HG02943 (cell line): ENCODE measurements around the gene ERAP2.
"Not testable (repeated sequence)": the region's sequence is repeated elsewhere in the genome, so short reads cannot be mapped to it uniquely, and the experiment has no call there.

ENCODE experiments used
- ATAC-seq: cut with Tn5 transposase; IDR thresholded peaks from one replicate; pipeline ENCODE4 v1.9.1; 2021; ENCODE audit warnings: mild to moderate bottlenecking, low read depth, moderate library complexity; ENCODE audit not compliant: unreplicated experiment

The ERAP2 gene, protein sequence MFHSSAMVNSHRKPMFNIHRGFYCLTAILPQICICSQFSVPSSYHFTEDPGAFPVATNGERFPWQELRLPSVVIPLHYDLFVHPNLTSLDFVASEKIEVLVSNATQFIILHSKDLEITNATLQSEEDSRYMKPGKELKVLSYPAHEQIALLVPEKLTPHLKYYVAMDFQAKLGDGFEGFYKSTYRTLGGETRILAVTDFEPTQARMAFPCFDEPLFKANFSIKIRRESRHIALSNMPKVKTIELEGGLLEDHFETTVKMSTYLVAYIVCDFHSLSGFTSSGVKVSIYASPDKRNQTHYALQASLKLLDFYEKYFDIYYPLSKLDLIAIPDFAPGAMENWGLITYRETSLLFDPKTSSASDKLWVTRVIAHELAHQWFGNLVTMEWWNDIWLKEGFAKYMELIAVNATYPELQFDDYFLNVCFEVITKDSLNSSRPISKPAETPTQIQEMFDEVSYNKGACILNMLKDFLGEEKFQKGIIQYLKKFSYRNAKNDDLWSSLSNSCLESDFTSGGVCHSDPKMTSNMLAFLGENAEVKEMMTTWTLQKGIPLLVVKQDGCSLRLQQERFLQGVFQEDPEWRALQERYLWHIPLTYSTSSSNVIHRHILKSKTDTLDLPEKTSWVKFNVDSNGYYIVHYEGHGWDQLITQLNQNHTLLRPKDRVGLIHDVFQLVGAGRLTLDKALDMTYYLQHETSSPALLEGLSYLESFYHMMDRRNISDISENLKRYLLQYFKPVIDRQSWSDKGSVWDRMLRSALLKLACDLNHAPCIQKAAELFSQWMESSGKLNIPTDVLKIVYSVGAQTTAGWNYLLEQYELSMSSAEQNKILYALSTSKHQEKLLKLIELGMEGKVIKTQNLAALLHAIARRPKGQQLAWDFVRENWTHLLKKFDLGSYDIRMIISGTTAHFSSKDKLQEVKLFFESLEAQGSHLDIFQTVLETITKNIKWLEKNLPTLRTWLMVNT

DNA sequence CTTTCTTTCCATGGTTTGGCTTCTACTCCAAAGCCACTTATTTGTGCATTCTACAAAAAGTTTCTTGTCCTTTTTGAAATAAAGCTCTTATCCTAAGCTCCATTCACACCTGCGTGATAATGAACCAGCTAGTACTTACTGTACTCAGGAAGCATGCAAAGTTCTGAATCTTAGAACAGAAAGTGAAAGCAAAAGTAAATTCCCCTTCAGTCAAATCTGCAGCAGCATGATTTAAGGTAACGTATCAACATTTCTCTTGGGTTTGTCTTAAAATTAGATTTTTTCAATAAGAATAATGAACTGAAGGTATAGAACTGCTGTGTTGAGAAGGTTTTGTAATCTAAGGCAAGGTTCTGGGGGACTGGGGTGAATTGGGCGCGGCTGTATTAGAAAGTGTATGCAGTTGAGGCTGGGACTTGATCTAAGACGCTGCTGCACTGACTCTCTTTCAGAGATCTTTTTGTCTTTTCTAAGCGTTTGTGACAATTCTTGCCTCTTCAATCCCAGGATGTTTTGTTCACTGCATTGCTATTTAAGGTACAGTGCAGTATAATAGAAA, at the start of gene ERAP2:
Gene ERAP2 (plus strand): TSS at position 209 of the 559 bp plus-strand sequence. CDS start 3,186 bp downstream, outside the sequence.
- ATAC-seq = no peak

DNA sequence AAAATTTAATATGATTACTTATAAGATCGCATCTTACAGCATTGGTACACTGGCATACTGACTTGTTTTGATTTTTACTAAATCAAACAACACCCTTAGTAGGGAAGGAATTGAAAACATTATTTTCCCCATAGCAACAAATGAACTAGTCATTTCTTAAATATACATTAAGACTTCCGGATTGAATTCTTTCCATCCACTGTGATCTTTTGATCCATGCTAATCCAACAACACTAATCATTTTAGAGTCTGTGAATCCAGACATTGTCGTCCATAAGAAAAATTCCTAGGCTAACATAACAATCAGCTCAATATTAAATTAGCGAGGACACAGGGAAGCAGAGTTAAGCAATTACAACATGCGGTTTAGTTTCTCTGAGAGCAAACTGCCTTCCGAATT, 47.0 kb upstream of the ERAP2 start:
- ATAC-seq = no peak

DNA sequence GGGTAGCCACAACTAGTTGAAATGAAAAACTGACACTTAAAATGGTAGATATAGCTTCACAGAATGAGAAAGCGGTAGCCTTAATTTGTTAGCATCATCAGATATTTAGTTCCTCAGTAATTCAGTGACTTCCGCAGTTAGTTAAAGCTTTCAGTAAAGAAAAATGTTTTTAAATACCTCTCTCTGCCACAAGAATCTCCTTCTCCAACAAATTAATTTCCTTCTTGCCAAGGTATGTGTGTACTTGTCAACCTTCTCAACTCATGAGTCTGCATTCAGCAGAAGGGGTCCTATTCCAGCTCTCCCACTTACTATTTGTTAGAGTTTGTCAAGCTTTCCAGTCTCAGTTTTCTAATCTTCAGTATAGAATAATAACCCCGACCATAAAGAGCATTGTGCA, 42.3 kb upstream of the ERAP2 start:
- no peak for ATAC-seq

DNA sequence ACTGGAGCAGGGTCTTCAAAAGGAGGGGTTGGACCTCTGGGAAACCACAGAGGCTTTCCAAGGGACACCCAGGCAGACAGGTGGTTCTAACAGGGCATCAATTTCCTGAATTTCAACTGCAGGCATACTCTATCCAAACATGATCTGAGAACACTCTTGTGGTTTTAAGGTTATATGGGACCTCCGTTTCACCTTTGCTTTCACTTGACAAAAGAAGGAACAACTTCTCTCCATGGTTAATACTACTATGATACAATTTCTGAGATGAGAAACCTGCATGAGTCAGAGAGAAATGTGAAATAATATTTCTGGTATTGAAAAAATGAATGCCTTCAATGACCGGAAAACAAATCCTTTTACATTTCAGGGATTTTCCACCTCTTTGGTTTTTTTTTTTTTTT, 40.5 kb upstream of the ERAP2 start:
- no peak for ATAC-seq

DNA sequence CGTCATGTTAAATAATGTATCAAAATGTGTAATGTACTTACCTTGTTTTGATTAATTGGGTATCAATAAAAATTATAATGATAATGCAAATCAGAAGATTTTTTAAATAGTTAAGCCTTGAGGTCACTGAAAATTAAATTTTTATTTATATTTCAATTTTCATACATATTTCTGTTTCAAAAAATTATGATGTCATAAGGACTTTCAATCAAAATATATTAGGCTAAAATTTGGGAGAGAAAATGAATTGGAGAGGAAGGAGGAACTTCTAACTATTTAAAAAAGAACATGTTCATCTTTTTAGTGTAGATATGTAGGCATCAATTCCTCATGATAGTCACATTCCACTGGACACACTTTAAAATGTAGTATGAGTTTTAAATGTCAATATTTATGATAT, 39.5 kb upstream of the ERAP2 start:
- no peak for ATAC-seq

DNA sequence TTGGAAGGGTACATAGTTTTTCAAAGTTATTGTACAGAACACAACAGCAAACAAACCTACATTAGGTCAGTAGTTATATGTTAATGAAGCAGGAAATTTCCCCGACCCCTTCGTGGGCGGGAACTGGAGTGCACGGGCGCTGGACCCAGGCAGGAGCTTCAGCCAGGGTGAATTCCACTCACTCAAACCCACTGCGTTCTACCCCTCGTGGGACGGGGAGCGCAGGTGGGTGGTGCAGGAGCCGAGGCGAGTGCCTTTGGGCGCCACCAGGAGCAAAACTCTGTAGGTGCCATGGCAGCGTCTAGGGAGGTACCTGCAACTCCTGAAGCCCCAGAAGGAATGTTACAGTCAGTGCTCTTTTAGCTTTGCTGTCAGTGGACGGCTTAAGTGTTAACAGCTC, 39.0 kb upstream of the ERAP2 start:
- ATAC-seq = no peak

DNA sequence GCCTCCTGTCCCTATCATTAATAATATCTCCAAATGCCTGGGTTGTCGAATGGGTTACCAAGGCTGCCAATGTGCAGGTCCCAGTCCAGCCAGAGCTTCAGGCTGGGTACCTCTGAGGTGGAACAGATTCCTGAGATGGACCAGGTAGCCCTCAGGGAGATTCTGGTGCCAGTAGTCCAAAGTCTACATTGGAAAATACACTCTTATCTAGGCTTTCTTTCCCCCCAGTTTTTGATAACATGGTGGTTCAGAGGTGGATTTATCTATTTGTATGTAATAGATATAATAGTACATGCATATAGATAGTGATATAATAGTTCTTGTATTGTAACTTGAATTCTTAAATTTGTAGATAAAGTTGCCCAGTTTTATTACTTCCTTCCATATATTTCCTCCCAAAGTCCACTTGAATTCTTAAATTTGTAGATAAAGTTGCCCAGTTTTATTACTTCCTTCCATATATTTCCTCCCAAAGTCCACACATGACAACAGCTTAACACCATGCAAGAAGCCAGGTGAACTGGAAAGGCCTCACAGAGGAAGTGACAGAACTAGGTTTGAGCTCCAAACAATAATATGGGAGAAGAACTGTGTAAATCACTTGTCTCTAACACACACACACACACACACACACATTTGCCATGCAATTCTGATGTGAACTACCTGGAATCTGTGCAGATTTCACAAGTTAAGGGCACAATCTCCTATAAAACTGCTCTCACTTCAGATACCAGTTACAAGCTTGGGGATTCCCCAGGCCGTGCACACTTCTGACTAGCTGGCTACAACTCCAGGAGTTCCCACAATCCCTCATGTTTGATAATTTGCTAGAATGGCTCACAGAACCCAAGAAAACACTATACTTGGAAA, 37.9 kb upstream of the ERAP2 start:
- no peak for ATAC-seq

DNA sequence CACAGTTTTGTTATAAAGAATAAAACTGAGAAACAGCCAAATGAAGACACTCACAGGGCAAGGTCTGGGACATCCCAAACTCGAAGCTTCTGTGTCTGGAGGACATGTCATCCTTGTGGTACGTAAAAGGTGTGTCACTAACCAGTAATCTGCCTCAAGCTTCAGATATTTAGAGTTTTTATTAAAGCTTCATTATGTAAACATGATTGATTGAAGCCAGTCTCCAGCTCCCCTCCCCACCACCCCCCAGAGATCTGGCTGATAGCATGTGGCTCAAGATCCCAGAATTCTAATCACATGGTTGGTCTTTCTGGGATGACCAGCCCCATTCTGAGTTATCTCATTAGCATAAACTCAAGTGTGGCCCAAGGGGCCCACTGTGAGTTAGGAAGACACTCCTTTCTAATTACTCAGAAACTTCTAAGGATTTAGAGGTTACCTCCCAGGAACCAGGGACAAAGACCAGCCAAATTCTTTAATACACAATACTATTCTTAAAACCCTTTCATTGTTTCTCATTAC, 37.2 kb upstream of the ERAP2 start:
- no peak for ATAC-seq

DNA sequence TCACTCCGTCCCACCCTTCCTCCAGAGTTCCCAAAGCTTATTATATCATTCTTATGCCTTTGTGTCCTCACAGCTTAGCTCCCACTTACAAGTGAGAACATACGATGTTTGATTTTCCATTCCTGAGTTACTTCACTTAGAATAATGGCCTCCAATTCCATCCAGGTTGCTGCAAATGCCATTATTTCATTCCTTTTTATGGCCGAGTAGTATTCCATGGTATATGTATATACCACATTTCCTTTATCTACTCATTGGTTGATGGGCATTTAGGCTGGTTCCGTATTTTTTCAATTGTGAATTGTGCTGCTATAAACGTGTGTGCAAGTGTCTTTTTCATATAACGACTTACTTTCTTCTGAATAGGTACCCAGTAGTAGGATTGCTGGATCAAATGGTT, 34.4 kb upstream of the ERAP2 start:
- not testable (repeated sequence) for ATAC-seq

DNA sequence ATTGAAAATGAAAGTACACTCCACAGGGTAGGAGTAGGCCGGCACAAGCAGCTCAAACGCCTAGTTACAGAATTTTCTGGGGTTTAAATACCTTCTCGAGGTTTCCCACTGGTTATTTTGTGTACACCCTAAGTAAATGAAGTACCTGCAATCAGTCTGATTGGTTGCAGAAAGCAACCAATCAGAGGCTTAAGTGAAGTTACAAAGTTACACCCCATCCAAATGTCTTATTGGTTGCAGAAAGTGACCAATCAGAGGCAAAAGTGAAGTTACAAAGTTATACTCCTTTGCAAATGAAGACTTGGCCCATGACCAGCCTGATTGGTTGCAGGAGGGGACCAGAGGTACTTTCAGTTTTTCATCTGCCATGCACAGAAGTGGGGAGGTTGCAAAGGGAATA, 33.2 kb upstream of the ERAP2 start:
- no peak for ATAC-seq

DNA sequence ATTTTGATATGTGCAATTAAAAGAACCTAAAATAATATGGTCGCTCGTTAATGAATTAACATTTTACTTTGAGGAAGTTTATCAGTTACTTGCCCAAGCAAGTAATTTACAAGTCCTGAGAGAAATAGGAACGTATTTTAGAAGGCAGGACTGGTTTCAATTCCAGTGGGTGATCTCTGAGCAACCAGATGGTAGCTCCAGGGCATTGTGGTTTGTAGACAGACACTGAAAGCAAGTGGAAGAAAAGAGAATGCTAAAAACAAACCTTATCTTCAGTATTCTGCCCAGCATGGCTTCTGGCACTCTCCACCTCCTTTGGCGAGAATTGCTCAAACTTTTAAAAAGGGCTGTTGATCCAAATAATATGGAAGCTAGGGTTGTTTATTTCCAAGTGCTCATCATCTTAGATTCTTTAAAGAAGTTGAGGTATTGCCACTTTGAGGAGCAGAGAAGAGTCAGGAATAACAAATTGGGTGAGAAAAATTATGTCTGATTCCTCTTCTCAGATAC, 31.8 kb upstream of the ERAP2 start:
- ATAC-seq = no peak

DNA sequence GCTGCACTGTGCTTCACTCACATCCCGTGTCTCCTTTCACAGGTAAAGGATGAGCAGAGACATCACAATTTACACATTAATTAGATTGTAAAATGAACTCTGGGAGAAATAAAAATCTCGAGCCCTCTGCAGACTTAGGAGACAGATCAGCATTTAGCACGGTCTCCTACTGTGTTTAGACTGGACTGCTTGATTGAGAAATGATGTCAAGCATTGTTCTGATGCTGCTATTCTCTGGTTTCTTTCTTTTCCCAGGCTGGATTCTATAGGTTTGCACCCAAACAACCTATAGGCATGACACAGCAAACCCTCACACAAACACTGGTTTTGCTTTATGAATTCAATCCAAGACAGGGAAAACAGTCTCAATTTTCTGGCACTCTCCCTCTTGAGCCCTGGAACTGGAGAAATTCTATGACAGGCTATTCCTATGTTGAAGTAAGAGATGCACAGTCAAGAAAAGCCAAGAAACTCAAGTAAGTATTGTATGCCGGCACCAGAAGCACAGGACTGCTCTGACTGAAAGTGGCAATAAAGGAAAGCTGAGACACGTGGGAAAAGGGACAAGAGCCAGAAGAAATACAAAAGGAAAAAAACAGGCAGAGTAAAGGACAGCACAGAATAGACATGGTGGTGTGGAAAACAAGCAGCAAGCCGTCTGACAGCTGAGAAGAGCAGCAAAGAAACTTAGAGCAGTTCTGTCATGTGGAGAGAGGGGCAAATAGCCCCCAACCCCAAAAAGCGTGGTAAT, 24.8 kb upstream of the ERAP2 start:
- no peak for ATAC-seq

DNA sequence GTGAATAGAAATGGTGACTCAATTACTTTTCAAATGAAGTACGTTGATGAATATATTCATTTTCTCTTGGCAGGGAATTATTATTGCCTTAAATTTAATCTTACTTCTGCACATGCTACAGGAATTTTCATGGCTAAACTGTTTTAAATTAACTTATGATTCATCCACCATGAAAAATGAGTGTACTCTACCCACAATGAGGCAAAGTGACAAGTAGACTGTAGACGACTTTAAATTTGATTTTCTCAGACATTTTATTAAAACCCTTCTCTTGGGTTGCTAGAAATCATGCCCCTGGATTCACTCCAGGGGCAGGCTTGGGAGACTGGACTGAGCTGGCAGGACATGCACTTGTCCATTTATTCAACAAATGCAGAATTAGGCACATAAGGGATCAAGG, 23.5 kb upstream of the ERAP2 start:
- no peak for ATAC-seq

DNA sequence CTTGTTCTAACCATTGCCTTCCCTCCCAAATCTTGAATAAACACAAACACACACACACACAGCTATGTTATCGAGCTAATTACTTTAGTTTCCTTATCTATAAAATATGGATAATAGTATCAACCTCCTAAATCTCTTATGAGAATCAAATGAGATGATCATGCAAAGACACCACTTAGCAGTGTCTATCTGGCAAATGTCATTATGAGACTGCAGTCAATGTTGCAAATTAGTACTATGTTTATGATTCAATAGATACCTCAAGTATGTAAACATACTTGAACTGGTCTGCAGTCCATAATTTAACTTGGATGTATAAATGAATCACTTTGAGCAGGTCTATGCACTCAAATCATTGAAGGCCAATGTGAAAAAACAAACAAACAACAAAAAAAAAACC, 22.2 kb upstream of the ERAP2 start:
- no peak for ATAC-seq

DNA sequence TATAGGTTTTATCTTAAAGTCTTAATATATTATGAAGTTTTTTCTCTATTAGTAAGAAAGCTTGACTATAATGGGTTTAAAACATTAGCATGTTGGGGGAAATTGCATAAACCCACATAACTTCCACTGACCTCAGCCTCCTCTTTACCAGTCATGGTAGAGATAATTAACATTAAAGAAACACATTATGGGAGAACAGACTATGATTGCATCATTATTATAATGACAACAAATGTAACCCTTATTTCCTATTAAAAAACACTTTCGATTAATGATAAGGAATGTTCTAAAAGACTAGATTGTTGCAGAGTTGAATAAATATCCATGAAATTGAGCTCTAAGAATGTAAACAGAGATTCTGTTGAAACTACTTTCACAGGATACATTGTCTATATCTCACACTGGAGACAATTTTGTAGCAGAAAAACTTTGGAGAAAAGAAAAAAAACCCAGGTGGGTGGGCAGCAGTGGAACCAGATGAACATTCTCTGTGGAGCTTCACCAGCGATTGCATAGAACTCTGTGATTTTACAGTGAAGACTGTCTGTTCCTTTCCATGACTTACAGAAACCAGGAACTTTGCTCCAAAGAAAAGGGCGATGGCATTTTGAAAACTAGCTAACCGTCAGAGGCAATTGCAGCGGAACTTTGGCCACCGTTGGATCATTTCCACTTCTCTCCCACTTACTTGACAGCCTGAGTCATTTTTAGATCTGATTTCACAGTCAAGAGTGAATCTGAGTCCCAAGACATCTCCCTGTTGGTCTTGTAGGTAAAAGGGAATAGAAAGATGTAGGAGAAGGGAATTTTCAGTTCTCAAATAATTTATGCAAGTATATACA, 21.0 kb upstream of the ERAP2 start:
- no peak for ATAC-seq

DNA sequence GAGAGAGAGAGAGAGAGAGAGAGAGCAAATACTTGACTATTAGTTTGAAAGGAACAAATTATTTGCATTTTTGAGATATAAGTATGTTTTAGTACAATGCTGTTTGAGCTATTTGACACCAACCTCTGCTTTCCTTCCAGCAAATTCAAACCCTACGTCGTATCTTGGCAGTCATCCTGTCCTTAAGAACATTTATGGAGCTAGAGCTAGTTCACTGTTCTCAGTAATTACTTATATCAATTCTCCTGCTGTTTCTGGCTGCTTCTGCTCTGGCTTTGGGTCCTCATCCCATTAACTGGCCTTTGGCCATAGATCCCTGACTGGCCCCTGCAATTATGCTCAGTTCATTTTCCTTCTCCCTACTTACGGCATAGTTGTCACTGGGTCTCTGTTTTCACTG, 19.9 kb upstream of the ERAP2 start:
- ATAC-seq = no peak

DNA sequence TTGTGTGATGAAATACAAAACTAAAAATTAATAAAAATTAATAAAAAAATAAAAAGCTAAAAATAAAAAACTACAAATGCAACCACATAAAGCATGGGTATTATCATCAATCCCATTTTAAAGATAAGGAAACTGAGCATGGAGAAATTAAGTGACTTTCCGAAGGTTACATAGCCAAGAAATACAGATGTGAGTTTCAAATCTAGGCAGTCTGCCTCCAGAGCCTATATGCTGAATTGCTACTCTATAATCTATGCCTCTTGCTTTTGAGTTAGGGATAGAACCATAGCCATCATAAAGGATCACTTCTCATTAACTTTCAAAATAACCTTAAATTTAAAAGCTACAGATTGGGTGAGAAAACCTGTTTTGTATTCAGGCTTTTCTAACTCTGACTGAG, 18.8 kb upstream of the ERAP2 start:
- no peak for ATAC-seq

DNA sequence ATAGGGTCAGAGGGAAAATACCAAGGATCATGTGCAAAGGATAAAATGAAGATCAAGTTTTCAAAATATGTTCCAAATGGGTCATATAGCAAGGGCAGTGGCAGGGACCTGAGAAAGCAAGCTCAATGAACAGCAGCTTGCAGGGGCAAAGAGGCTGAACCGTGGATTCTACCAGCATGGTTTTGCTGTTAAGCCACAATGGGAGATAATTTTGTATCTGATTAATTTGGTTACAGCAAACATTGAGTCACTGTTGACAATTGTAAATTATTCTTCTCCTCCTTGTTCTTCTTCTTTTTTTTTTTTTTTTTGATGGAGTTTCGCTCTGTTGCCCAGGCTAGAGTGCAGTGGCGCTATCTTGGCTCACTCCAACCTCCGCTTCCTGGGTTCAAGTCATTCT, 18.4 kb upstream of the ERAP2 start:
- no peak for ATAC-seq
